Neutrophil (primary cell): Measurements from ENCODE around the gene CCDC177.
"Not testable (repeated sequence)": the region's sequence is repeated elsewhere in the genome, so short reads cannot be mapped to it uniquely, and the experiment has no call there.

Source experiments
- H3K27ac ChIP-seq: fragments of 200-600 bp; sonication (generic); 2 replicates; pipeline ENCODE4 v1.5.1; 2016; ENCODE audit warnings: mild to moderate bottlenecking, moderate library complexity
- H3K27me3 ChIP-seq: fragments of 200-600 bp; sonication (generic); 2 replicates; pipeline ENCODE4 v1.6.0; 2016; ENCODE audit warnings: mild to moderate bottlenecking
- H3K36me3 ChIP-seq: fragments of 200-600 bp; sonication (generic); 2 replicates; pipeline ENCODE4 v1.5.1; 2017
- H3K4me1 ChIP-seq, 2 experiments: fragments of 200-600 bp in 1 of 2; sonication (generic) in 1 of 2; 1 replicate in 1 of 2; 2 replicates in 1 of 2; pipeline versions ENCODE4 v1.5.1 to v1.6.1; 2013 to 2016; ENCODE audit warnings: low read depth in 1 of 2, low read length in 1 of 2, mild to moderate bottlenecking in 1 of 2, moderate library complexity in 1 of 2; ENCODE audit not compliant: control insufficient read depth in 1 of 2, insufficient read depth in 1 of 2
- H3K4me3 ChIP-seq, 2 experiments: fragments of 200-600 bp in 1 of 2; sonication (generic) in 1 of 2; 1 replicate in 1 of 2; 2 replicates in 1 of 2; pipeline ENCODE4 v1.5.1; 2013 to 2016; ENCODE audit warnings: low read depth in 1 of 2, low read length in 1 of 2, mild to moderate bottlenecking in 1 of 2, moderate library complexity in 1 of 2
- H3K9me3 ChIP-seq: fragments of 200-600 bp; sonication (generic); 2 replicates; pipeline ENCODE4 v1.5.1; 2016
- TF ChIP-seq, protein P1 (sequence below): fragments of 200-600 bp; sonication (generic); IDR thresholded peaks from 2 replicates; pipeline ENCODE4 v1.5.1; 2016; ENCODE audit warnings: antibody characterized with exemption

The CCDC177 gene

DNA sequence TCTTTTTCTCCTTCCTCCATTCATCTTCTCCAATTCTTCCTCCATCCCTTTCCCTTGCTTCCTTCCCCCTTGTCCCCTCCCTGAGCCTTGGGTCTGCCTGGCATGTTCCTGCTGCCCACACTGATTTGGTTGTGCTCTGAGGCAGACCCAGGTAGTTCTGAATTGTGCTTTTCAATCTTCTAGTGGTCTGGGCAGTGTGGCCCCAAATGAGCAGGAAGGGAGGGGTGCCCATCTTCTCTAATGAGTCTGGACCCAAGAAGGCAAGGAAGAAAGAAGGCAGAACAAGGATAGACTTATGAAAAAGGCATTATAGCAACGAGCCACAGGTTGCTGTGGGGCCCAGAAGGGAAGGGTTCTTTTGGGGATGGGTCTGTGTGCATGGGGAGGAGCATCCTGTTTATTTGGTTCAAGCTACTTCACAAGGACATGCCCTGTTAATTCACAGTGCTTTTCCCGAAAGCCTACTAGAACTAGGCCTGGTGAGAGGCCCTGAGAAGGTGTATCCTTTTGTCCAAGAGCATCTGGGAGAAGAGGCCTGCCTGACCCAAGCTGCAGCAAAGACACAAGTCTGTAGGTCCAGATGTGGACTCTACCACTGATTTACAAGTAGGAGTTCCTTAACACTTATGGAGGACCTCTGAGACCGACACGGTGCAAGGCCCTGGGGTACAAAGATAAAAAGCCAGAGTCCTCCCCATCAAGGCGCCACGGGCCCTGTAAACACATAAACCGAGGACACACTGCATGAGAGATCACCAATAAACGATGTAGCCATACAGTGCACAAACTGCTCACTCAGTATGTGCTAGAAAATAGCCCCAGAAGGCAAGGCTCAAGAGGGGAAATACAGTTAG lies 35.6 kb upstream of the CCDC177 start:
- TF ChIP-seq, protein P1, sequence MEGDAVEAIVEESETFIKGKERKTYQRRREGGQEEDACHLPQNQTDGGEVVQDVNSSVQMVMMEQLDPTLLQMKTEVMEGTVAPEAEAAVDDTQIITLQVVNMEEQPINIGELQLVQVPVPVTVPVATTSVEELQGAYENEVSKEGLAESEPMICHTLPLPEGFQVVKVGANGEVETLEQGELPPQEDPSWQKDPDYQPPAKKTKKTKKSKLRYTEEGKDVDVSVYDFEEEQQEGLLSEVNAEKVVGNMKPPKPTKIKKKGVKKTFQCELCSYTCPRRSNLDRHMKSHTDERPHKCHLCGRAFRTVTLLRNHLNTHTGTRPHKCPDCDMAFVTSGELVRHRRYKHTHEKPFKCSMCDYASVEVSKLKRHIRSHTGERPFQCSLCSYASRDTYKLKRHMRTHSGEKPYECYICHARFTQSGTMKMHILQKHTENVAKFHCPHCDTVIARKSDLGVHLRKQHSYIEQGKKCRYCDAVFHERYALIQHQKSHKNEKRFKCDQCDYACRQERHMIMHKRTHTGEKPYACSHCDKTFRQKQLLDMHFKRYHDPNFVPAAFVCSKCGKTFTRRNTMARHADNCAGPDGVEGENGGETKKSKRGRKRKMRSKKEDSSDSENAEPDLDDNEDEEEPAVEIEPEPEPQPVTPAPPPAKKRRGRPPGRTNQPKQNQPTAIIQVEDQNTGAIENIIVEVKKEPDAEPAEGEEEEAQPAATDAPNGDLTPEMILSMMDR, result no peak
- Histone ChIP-seq H3K9me3 (no peaks in the 10 kb centered on the region), H3K36me3 (no peaks in the 10 kb centered on the region), H3K27ac (peak overlapping the region; percentile 98), H3K4me3 (peak overlapping the region in 1 of 2 experiments; percentile 51), H3K4me1 (peaks cover 32 to 41% of the 10 kb centered on the region in 2 experiments), H3K27me3 (no peaks in the 10 kb centered on the region)

DNA sequence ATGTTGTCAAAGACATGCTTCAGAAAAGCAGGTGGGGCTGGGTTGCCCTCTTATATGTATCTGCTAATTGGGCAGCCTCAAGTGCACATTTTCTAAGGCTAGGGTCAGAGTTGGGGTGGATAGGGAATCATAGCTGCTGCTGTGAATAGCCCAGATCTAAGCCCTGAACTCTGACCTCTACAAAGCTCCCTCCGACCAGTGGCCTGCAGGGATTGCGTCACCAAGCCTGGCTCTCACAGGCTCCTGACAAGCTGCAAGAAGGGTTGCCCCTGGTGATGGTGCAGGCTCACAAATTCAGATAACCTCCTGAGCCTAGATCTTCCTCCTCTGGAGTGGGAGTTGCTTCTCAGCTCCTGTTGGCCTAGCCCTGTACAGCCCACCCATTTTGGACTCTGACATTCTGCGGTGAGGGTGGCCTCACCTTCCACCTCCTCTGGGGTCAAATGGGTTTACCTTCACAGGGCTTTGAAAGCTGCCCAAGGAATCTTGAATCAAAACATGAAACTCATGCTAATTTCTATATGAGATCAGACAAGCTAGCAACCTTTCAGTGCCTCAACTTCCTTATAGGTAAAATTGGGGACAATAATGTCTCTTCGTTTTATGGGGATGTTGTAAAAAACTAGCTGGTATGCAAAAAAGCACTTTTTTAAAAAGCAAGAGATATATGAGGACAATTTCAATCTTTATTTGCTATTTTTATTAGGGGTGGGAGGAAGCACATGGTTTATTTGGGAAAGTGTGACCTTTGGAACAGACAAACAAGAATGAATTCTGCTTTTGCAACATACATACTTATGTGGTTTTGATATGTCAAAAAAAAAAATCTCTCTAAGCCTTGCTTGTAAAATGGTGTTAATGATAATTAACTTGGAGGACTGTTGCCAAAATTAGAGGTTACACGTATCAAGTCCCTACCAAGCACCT lies 31.9 kb upstream of the CCDC177 start:
- Histone ChIP-seq H3K9me3 (no peaks in the 10 kb centered on the region), H3K27ac (no peak overlapping the region), H3K36me3 (no peaks in the 10 kb centered on the region), H3K27me3 (no peaks in the 10 kb centered on the region), H3K4me3 (no peak overlapping the region), H3K4me1 (peaks cover 11 to 14% of the 10 kb centered on the region in 2 experiments)
- TF ChIP-seq, protein P1, result no peak

- TF ChIP-seq, protein P1, result no peak
- peaks cover 6 to 9% of the 10 kb centered on the region in 2 experiments for H3K4me1 ChIP-seq
- H3K27me3 ChIP-seq, result no peaks in the 10 kb centered on the region
- no peak overlapping the region for H3K4me3 ChIP-seq
- no peak overlapping the region for H3K27ac ChIP-seq
- H3K36me3 ChIP-seq, result no peaks in the 10 kb centered on the region
- H3K9me3 ChIP-seq, result no peaks in the 10 kb centered on the region
Observed at GRCh38 chr14:69605738-69606137, 31.1 kb upstream of the CCDC177 start.

- Histone ChIP-seq H3K27me3 (no peaks in the 10 kb centered on the region), H3K36me3 (no peaks in the 10 kb centered on the region), H3K9me3 (no peaks in the 10 kb centered on the region), H3K27ac (no peak overlapping the region), H3K4me3 (no peak overlapping the region), H3K4me1 (peaks cover 0 to 6% of the 10 kb centered on the region in 2 experiments)
- TF ChIP-seq, protein P1, result no peak
Observed at GRCh38 chr14:69600304-69600891, 25.7 kb upstream of the CCDC177 start.

DNA sequence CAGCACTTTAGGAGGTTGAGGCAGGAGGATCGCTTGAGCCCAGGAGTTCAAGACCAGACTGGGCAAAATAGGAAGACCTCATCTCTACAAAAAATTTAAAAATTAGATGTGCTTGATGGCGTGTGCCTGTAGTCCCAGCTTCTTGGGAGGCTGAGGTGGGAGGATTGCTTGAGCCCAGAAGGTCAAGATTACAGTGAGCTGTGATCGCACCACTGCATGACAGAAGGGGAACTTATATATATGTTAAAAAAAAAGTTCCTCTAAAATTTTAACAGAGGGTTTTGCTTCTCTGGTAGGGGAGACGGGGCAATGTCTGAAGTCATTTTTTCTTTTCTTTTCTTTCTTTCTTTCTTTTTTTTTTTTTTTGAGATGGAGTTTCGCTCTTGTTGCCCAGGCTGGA lies 24.8 kb upstream of the CCDC177 start:
- H3K9me3 ChIP-seq, H3K4me1 ChIP-seq, H3K4me3 ChIP-seq, H3K27ac ChIP-seq, H3K36me3 ChIP-seq, H3K27me3 ChIP-seq: not testable (repeated sequence)
